Neural cell (in vitro differentiated cells): ENCODE results near the gene ZNF324.
A peak's percentile ranks its signal among the peaks of the same experiment; 100 is the strongest.

ENCODE experiments used
- EZH2 ChIP-seq: fragments of 200-600, 300-800 bp; shearing (Covaris generic), sonication (generic); IDR thresholded peaks from 2 replicates; pipeline ENCODE4 v1.6.1; 2014; ENCODE audit warnings: antibody characterized with exemption, low read length, borderline replicate concordance, mild to moderate bottlenecking; ENCODE audit not compliant: insufficient read depth, poor library complexity, severe bottlenecking
- TF ChIP-seq, protein P1 (sequence below): fragments of 450-650 bp; IDR thresholded peaks from 2 replicates; pipeline ENCODE4 v1.5.1; 2014; ENCODE audit warnings: antibody characterized with exemption, mild to moderate bottlenecking, moderate library complexity; ENCODE audit not compliant: poor library complexity, severe bottlenecking

GRCh38 chr19:58518256-58519086 is 51.6 kb downstream of the ZNF324 start:
- TF ChIP-seq, protein P1, sequence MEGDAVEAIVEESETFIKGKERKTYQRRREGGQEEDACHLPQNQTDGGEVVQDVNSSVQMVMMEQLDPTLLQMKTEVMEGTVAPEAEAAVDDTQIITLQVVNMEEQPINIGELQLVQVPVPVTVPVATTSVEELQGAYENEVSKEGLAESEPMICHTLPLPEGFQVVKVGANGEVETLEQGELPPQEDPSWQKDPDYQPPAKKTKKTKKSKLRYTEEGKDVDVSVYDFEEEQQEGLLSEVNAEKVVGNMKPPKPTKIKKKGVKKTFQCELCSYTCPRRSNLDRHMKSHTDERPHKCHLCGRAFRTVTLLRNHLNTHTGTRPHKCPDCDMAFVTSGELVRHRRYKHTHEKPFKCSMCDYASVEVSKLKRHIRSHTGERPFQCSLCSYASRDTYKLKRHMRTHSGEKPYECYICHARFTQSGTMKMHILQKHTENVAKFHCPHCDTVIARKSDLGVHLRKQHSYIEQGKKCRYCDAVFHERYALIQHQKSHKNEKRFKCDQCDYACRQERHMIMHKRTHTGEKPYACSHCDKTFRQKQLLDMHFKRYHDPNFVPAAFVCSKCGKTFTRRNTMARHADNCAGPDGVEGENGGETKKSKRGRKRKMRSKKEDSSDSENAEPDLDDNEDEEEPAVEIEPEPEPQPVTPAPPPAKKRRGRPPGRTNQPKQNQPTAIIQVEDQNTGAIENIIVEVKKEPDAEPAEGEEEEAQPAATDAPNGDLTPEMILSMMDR: peak; percentile 66
- TF ChIP-seq EZH2: no peak
